ENCODE results near the gene VIM.

The VIM gene

DNA sequence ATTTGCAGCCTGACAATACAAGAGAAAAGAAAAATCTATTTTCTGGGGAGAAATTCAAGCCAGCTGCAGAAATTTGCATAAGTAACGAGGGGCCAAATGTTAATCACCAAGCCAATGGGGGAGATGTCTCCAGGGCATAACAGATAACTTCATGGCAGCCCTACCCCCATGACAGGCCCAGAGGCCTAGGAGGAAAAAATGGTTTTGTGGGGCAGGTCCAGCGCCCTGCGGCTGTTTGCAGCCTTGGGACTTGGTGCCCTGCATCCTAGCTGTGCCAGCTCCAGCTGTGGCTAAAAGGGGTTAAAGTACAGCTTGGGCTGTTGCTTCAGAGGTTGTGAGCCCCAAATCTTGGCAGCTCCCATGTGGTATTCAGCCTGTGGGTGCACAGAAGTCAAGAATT lies 54.3 kb downstream of the VIM start:
- H3K27ac ChIP-seq (ENCODE audit: low read length) = no peak overlapping the region
- no peaks in the 10 kb centered on the region for H3K27me3 ChIP-seq (ENCODE audit: control insufficient read depth in 1 of 2, insufficient read depth in 2 of 2, low read length in 2 of 2)
- H3K36me3 ChIP-seq (ENCODE audit: control insufficient read depth in 2 of 2, insufficient read depth in 2 of 2, low read length in 2 of 2) = no peaks in the 10 kb centered on the region
- H3K4me3 ChIP-seq (ENCODE audit: low read length in 2 of 2) = no peak overlapping the region
- H3K9ac ChIP-seq (ENCODE audit: low read length in 2 of 2) = no peak overlapping the region
- peaks cover 0 to 7% of the 10 kb centered on the region in 2 donors for H3K9me3 ChIP-seq (ENCODE audit: control insufficient read depth in 2 of 2, low read length in 2 of 2)
- H3K4me1 ChIP-seq (ENCODE audit: control insufficient read depth, insufficient read depth, low read length) = no peaks in the 10 kb centered on the region

DNA sequence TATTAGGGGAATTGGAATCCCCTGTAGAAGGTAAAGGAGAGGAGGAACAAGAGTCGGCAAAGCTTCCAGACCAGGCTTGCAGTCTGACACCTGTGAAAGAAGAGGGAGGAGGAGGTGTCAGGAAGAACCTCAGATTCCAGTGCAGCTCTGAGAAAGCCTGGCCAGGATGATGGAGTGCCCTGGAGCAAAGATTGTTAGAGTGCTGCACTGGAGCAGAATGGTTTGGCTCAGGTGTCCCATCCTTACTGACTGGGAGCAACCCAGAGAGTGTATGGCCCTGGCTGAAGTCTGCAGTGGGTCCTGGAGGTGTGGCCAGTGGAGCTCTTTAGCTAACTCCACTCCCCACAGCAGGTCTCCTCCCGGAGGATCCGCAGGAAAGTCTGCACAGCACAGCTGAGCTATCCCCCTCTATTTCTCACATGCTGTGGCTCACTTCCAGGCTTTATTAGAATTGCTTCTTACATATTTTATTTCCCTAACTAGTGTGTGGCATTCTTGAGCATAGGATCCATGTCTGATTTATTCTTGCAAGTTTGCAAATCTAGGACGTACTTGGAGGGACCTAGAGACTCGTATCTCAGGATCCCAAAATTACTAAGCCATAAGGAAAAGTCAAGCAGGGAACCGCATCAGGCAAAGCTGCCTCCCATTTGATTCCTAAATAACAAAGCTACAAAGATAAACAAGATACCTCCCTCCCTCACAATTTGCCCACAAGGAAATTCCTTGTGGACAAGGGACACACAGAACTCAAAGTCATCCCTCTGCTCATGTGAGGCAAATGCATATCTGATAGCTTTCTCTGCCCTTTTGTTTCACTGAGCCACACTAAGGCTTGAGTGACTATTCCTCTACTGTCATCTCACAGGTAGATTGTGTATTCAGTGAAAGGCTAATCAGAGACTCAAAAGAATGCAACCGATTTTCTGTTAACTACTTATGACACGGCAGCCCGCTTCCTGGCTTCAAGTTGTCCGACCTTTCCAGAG lies 58.8 kb downstream of the VIM start:
- Histone ChIP-seq H3K27me3 (ENCODE audit: control insufficient read depth in 1 of 2, insufficient read depth in 2 of 2, low read length in 2 of 2) (no peaks in the 10 kb centered on the region), H3K4me3 (ENCODE audit: low read length in 2 of 2) (no peak overlapping the region), H3K9ac (ENCODE audit: low read length in 2 of 2) (no peak overlapping the region), H3K4me1 (ENCODE audit: control insufficient read depth, insufficient read depth, low read length) (no peaks in the 10 kb centered on the region), H3K9me3 (ENCODE audit: control insufficient read depth in 2 of 2, low read length in 2 of 2) (peaks cover 0 to 7% of the 10 kb centered on the region in 2 donors), H3K36me3 (ENCODE audit: control insufficient read depth in 2 of 2, insufficient read depth in 2 of 2, low read length in 2 of 2) (no peaks in the 10 kb centered on the region), H3K27ac (ENCODE audit: low read length) (no peak overlapping the region)
